WTC11 (cell line): ENCODE results near the gene MMS22L.

ENCODE experiments used
- ATF3 ChIP-seq: sonication (generic); formaldehyde crosslinking; conservative IDR thresholded peaks from 2 replicates; pipeline ENCODE4 v1.8.1; 2022; ENCODE audit warnings: mild to moderate bottlenecking, missing genetic modification reagents
- CTCF ChIP-seq: fragments of 200-600 bp; IDR thresholded peaks from 2 replicates; pipeline ENCODE4 v1.8.0; 2022; ENCODE audit warnings: antibody characterized with exemption
- ELF4 ChIP-seq: sonication (generic); formaldehyde crosslinking; IDR thresholded peaks from 2 replicates; pipeline ENCODE4 v1.8.1; 2022; ENCODE audit warnings: low read depth, mild to moderate bottlenecking, moderate library complexity, missing genetic modification reagents
- FOXP4 ChIP-seq: sonication (generic); formaldehyde crosslinking; IDR thresholded peaks from 2 replicates; pipeline ENCODE4 v1.8.0; 2022; ENCODE audit warnings: mild to moderate bottlenecking, missing genetic modification reagents
- ZNF138 ChIP-seq: sonication (generic); formaldehyde crosslinking; conservative IDR thresholded peaks from 2 replicates; pipeline ENCODE4 v1.8.1; 2022; ENCODE audit warnings: mild to moderate bottlenecking, moderate library complexity, missing genetic modification reagents

GRCh38 chr6:97322226-97322625, 39.2 kb upstream of the MMS22L start:
- TF ChIP-seq ELF4 (CRISPR knock-in tag) (no peak), CTCF (no peak), ATF3 (CRISPR knock-in tag) (no peak), ZNF138 (CRISPR knock-in tag) (no peak), FOXP4 (CRISPR knock-in tag) (no peak)
